Mucosa of stomach (tissue), 1 donor: ENCODE data around the gene CDC27.
"Not testable (repeated sequence)": the region's sequence is repeated elsewhere in the genome, so short reads cannot be mapped to it uniquely, and the experiment has no call there.

Experiments
- H3K27me3 ChIP-seq: one replicate; pipeline ENCODE4 v1.7.0; 2013; ENCODE audit warnings: mild to moderate bottlenecking, low read length; ENCODE audit not compliant: control insufficient read depth, insufficient read depth
- H3K36me3 ChIP-seq: one replicate; pipeline ENCODE4 v1.7.0; 2013; ENCODE audit warnings: low read length; ENCODE audit not compliant: control insufficient read depth, insufficient read depth
- H3K4me1 ChIP-seq: one replicate; pipeline ENCODE4 v1.7.0; 2013; ENCODE audit warnings: mild to moderate bottlenecking, low read length; ENCODE audit not compliant: control insufficient read depth, insufficient read depth
- H3K4me3 ChIP-seq: one replicate; pipeline ENCODE4 v1.7.0; 2013; ENCODE audit warnings: low read length
- H3K9ac ChIP-seq: one replicate; pipeline ENCODE4 v1.7.0; 2013; ENCODE audit warnings: mild to moderate bottlenecking, low read length, moderate library complexity
- H3K9me3 ChIP-seq: one replicate; pipeline ENCODE4 v1.7.0; 2013; ENCODE audit warnings: mild to moderate bottlenecking, low read length, moderate library complexity; ENCODE audit not compliant: control insufficient read depth
- donor health status: Pancreatic carcinoma.

Gene CDC27

GRCh38 chr17:47225911-47226688, 37.0 kb upstream of the CDC27 start:
- Histone ChIP-seq H3K9ac (peak overlapping the region; percentile 12), H3K4me1 (peaks cover 56% of the 10 kb centered on the region), H3K4me3 (no peak overlapping the region)

GRCh38 chr17:47225436-47225858, 36.4 kb upstream of the CDC27 start:
- H3K4me1 ChIP-seq = peaks cover 58% of the 10 kb centered on the region
- H3K27me3 ChIP-seq = no peaks in the 10 kb centered on the region
- no peaks in the 10 kb centered on the region for H3K36me3 ChIP-seq
- no peaks in the 10 kb centered on the region for H3K9me3 ChIP-seq
- peak overlapping the region; percentile 2 for H3K9ac ChIP-seq
- H3K4me3 ChIP-seq = no peak overlapping the region

More at GRCh38 chr17:47225911-47226688, 37.0 kb upstream of the CDC27 start:
- Histone ChIP-seq H3K9me3 (no peaks in the 10 kb centered on the region), H3K27me3 (no peaks in the 10 kb centered on the region), H3K36me3 (no peaks in the 10 kb centered on the region)

GRCh38 chr17:47224966-47225365, 35.9 kb upstream of the CDC27 start:
- Histone ChIP-seq H3K36me3 (no peaks in the 10 kb centered on the region), H3K9me3 (no peaks in the 10 kb centered on the region), H3K27me3 (no peaks in the 10 kb centered on the region), H3K4me1 (peaks cover 58% of the 10 kb centered on the region), H3K4me3 (no peak overlapping the region), H3K9ac (peak overlapping the region; percentile 2)

GRCh38 chr17:47224077-47224476, 35.0 kb upstream of the CDC27 start:
- not testable (repeated sequence) for H3K27me3 ChIP-seq, H3K9ac ChIP-seq, H3K9me3 ChIP-seq, H3K36me3 ChIP-seq, H3K4me3 ChIP-seq
- H3K4me1 ChIP-seq = peaks cover 64% of the 10 kb centered on the region

GRCh38 chr17:47223460-47223859, 34.4 kb upstream of the CDC27 start:
- Histone ChIP-seq H3K9me3 (no peaks in the 10 kb centered on the region), H3K36me3 (no peaks in the 10 kb centered on the region), H3K4me3 (no peak overlapping the region), H3K4me1 (peaks cover 70% of the 10 kb centered on the region), H3K9ac (no peak overlapping the region), H3K27me3 (no peaks in the 10 kb centered on the region)

- H3K4me1 ChIP-seq = peaks cover 70% of the 10 kb centered on the region
- no peaks in the 10 kb centered on the region for H3K27me3 ChIP-seq
- no peak overlapping the region for H3K9ac ChIP-seq
- H3K36me3 ChIP-seq = no peaks in the 10 kb centered on the region
- no peak overlapping the region for H3K4me3 ChIP-seq
- no peaks in the 10 kb centered on the region for H3K9me3 ChIP-seq
Measured at GRCh38 chr17:47223007-47223406, 33.9 kb upstream of the CDC27 start.

- H3K9ac ChIP-seq = no peak overlapping the region
- no peaks in the 10 kb centered on the region for H3K9me3 ChIP-seq
- H3K4me3 ChIP-seq = no peak overlapping the region
- peaks cover 70% of the 10 kb centered on the region for H3K4me1 ChIP-seq
- no peaks in the 10 kb centered on the region for H3K36me3 ChIP-seq
- no peaks in the 10 kb centered on the region for H3K27me3 ChIP-seq
Measured at GRCh38 chr17:47222047-47222446, 33.0 kb upstream of the CDC27 start.

- Histone ChIP-seq H3K4me3 (no peak overlapping the region), H3K9ac (no peak overlapping the region), H3K36me3 (no peaks in the 10 kb centered on the region), H3K27me3 (no peaks in the 10 kb centered on the region), H3K4me1 (peaks cover 67% of the 10 kb centered on the region), H3K9me3 (no peaks in the 10 kb centered on the region)
Measured at GRCh38 chr17:47221154-47221553, 32.1 kb upstream of the CDC27 start.

GRCh38 chr17:47220531-47220999, 31.5 kb upstream of the CDC27 start:
- no peaks in the 10 kb centered on the region for H3K27me3 ChIP-seq
- no peaks in the 10 kb centered on the region for H3K36me3 ChIP-seq
- H3K9me3 ChIP-seq = no peaks in the 10 kb centered on the region
- H3K4me1 ChIP-seq = peaks cover 61% of the 10 kb centered on the region
- H3K4me3 ChIP-seq = no peak overlapping the region
- no peak overlapping the region for H3K9ac ChIP-seq

GRCh38 chr17:47219621-47220475, 30.8 kb upstream of the CDC27 start:
- Histone ChIP-seq H3K9ac (no peak overlapping the region), H3K4me3 (no peak overlapping the region), H3K36me3 (no peaks in the 10 kb centered on the region), H3K4me1 (peaks cover 54% of the 10 kb centered on the region), H3K9me3 (no peaks in the 10 kb centered on the region), H3K27me3 (no peaks in the 10 kb centered on the region)

- H3K4me3 ChIP-seq = no peak overlapping the region
- no peaks in the 10 kb centered on the region for H3K9me3 ChIP-seq
- no peaks in the 10 kb centered on the region for H3K27me3 ChIP-seq
- H3K9ac ChIP-seq = no peak overlapping the region
- peaks cover 45% of the 10 kb centered on the region for H3K4me1 ChIP-seq
- no peaks in the 10 kb centered on the region for H3K36me3 ChIP-seq
Measured at GRCh38 chr17:47218896-47219430, 29.9 kb upstream of the CDC27 start.

GRCh38 chr17:47217279-47217678, 28.2 kb upstream of the CDC27 start:
- H3K36me3 ChIP-seq, H3K27me3 ChIP-seq, H3K4me3 ChIP-seq, H3K9ac ChIP-seq, H3K9me3 ChIP-seq: not testable (repeated sequence)
- H3K4me1 ChIP-seq = peaks cover 29% of the 10 kb centered on the region
